Measurements from ENCODE around the gene BCR.

Gene BCR

DNA sequence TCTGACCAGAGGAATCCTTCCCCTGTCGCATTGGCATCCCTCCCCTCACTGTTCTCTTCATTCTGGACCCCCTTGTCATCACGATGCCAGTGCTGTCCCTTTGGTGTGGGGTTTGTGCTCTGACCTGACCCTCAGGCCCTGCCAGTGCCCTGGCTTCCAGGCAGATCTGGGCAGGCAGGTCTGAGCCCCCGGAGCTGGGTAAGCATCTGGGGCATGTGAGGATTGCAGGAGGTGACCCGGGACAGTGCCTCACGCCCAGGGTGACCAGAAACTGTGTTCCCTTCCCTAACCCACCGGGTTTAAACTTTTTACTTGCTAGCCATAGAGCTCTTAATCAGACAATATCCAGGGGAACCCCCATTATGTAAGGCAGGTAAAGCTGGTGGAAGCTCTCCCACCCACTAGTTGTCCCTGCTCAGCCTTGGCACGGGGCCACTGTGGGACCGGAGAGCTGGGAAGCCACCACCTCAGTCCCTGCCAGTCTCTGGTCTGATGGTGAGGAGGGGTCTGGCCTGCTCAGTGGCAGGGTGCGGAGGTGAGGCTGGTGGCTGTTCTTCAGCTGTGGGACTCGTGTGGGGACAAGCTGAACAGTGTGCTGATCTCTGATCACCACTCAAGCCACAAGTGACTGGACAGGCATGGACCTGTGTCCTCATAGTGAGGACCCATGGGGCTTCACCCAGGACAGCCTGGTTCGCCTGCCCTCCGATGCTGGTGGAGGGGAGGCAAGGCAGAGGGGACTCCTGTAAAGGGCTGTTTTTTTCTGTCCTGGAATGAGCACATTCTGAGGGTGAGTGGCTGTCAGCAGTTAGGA, 38.0 kb downstream of the BCR start:
- no peak for DNase-seq

DNA sequence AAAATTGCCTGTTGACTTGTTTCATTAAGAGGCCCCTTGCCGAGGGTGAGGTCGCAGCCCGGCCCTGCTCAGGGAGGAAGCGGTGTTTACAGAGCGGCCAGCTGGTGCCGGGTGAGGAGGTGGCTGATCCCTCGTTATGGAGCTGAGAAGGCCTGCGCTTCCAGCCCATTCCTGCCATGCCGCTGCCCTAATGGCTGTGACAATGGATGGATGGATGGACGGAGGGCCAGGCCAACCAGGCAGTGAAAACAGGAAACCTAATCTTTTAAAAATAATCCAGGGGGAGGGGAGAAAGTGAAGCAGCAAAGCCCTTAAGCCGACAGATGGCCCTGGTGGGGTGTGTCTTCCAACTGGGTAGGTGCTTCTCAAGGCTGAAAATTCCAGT, 38.5 kb downstream of the BCR start:
- no peak for DNase-seq

DNA sequence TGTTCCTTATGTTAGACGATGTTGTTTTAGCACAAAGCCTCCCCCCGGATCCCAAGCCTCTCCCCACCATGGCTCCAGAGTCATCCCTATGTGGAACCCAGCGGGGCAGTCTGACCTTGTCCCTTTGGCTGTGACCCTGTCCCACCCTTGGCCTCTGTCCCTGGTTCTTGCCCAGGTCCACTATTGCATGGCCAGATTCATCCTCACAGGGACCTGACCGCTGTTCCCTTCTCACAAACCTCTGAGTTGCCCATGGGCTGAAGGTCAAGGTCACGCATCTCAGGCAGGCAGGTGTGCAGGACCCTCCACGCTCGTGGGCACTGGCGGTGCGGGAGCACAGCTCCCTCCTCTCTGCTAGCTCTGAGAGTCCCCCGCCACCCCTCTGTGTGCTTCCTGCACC, 39.0 kb downstream of the BCR start:
- DNase-seq = no peak

DNA sequence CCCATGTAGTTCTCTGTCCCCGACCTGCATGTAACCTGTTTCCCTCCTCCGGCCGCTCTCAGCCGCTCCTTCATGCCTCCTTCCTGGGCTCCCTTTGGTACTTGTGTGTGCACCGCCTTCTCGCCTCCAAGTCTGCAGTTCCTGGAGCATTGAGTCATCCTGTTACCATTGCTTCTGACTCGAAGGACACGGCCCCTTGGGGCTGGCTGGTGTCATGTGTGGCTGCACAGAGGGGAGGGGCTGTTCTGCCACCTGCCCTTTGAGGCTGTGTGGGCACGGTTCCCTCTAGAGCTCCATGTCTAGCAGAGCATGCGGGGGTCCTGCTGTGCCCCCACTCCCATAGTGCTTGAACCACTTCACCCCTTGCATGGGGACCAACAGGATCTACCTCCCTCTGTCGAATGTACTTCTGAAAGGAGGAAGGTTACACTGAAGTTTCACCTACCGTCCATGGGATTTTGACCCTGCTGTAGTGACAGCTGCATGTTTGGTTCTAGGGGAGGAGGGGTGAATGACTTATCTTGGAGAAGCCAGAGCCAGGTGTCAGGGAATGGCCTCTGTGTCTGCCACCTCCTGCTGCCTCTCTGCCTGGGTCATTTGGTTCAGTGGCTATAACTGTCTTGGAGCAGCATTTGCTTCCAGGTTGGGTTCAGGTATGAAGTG, 39.6 kb downstream of the BCR start:
- DNase-seq = no peak

DNA sequence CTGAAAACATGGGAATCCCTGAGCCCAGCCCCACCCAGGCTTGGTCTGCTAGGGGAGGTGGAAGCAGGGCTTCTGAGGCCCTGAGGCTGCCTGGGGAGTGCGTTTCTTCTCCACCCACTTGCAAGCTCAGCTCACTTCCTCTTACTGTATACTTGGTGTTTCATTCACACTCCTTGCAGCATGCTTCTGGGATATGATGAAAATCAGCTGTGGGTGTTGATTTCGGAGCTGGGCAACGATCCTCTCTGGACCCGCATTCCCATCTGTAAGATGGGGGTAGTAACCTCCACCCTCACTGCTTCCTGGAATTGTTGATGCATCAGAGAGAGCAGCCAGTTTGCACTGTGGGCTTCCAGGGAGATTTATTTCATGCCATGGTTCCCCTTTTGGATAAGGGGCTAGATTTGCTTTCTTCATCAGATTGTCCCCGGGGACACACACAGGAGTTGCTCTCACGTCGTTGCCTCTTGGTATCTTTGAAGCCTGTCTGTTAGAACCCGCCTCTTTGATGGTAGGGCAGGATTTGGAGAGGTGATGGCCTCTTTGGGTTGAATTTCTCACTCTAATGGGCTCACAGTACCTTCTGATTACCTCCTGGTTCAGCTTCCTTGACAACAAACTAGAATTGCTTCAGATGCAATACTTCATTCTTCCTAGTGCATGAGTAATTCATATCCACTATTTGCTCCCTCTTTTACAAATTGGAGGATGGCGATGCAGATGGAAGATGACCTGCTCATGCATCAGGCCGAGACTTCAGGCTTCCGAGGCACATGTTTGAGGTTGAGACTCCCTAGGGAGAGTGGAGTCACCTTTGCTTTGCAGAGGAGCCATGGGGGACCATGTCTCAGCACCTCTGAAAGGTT, 40.4 kb downstream of the BCR start:
- no peak for DNase-seq

DNA sequence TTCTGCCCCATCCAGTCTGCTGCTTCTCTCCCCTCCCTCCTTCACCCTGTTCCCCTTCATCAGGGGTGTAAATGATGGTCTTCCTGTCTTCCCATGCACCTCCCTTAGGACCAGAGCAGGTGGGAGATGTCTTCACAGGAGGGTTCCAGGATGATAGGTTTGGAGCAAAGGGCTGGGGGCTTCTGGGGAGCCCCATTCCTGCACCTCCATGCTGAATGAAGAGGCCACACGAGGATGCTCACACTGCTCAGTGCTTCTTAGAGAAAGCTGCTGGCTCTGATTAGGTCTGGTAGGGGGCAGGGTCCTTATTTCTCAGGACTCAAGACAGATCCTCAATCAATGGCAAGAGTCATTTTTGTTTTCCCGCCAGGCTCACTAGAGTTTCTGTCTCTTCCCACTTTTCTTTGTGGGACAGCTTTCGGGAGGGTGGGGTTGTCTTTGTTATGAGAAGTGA, 41.1 kb downstream of the BCR start:
- DNase-seq = no peak

DNA sequence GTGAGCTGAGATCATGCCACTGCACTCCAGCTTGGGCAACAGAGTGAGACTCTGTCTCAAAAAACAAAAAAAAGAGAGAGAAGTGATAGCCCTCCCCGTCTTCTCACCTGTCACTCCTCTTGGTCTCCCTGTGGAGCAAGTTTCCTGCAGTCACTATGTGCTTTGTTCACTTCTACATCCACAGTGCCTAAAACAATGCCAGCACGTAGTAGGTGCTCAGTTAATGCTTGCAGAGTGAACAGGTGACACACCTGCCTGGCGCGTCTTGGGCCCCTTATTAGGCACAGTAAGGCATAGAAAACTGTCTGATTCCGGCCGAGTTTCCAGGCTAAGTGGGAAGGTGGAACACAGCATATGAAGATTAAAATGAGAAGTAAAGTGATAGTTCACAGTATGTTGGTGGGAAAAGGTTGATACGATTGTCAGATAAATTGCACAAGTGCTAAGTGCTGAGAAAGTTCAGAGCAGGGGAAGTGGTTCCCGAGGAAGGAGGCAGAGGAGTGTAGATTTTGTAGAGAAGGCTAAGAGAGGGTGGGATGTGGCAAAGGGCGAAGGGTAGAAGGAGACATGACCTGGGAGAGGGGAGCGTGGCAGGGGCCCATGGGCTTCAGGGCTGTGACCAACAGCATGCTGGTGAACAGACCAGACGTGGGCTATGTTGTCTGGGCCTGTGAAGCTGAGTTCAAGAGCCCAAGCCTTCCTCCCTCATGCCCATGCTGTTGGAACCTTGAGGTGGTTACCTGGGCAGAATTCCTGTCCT, 41.9 kb downstream of the BCR start:
- DNase-seq = no peak

DNA sequence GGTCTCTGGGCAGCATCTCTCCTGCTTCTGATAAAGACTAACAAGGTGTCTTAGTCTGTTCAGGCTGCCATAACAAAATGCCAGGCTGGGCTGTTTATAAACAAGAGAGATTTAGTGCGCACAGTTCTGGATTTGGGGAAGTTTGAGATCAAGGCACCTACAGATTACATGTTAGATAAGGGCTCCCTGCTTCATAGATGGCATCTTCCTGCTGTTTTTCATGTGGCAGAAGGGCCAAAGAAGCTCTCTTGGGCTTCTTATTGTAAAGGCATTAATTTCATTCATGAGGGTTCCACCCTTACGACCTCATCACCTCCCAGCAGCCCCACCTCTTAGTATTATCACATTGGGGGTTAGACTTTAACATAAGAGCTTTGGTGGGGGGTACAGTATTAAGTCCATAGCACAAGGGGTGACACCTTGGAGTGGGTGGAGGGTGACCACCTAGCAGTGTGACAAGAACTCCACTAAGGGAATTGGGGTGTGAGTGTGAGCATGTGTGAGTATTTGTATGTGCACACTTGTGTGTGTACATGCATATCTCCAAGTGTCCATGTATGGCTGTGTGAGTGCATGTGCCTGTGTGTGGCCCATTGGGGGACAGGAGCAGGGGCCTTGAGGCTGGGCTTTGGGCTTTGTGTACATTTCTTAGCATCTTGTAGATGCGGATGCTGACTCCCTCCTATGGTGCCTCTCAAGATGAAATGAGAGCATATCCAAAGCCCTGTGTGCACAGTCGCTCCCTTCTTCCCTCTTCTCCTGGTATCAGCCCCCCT, 42.7 kb downstream of the BCR start:
- DNase-seq = no peak

DNA sequence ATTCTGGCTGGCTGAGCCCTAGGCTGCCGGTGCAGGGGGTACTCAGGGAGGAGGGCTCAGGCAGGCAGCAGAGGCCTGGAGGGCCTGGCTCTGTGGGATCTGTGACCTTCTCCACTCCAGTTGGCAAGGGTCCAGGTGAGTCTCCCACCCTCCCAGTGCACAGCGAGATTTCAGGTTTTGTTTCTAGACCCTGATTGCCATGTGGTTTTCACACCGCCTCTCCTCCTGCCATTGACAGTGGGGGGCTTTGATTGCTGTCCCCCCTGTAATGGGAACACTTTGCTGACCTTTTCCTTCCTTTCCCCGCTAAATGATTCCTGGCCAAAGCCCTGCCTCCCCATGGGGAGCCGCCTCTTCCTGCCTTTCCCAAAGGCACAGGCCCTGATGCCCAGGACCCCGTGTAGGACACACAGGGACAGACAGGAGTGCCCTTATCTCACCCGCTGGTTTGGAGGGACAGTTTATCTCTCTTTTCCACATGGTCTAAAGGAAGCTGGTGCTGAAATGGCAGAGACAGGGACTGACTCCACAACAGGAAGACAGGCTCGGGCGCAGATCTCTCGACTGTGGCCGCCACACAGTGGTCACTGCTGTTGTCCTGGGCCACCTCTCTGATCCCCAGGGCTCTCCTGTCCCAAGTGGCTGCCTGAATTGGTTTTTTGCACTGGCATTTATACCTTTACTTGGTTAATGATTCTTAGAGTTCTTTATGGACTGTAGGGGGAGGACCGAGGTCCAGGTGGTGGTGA, 43.4 kb downstream of the BCR start:
- DNase-seq = no peak

DNA sequence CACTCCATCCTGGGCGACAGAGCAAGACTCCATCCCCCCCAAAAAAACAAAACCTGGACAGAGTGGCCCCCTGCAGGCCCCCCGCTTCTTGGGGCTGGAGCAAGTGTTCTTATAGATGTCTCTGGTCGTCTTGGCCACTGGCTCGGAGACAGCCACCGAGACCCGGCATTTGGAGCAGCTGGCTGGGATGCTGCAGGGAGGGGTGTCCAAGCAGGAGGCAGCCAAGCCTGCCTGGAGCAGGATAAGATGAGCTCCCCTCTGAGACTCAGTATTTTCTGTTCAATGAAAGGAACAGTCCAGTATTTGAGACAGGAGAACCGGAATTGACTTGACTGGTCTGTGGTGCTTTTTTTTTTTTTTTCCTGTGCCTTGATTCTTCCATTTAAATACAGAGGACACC, 44.5 kb downstream of the BCR start:
- DNase-seq = no peak

DNA sequence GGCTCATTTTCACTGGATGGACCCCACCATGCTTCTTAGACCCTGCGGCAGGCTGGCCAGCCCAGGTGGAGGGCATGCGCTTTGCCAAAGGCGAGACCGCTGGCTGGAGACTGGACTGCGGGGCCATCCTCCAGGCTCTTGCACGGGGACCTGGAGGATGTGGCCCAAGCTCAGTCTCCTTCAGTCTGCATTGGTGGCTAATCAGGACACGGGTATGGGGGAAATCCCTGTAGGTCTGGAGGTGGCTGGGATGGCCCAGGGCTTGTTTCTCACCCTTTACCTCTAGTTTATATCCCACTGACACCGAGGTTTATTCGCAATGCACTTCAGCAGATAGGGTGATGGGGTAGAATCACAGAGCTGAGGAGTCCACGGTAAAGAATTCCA, 45.0 kb downstream of the BCR start:
- DNase-seq = no peak

DNA sequence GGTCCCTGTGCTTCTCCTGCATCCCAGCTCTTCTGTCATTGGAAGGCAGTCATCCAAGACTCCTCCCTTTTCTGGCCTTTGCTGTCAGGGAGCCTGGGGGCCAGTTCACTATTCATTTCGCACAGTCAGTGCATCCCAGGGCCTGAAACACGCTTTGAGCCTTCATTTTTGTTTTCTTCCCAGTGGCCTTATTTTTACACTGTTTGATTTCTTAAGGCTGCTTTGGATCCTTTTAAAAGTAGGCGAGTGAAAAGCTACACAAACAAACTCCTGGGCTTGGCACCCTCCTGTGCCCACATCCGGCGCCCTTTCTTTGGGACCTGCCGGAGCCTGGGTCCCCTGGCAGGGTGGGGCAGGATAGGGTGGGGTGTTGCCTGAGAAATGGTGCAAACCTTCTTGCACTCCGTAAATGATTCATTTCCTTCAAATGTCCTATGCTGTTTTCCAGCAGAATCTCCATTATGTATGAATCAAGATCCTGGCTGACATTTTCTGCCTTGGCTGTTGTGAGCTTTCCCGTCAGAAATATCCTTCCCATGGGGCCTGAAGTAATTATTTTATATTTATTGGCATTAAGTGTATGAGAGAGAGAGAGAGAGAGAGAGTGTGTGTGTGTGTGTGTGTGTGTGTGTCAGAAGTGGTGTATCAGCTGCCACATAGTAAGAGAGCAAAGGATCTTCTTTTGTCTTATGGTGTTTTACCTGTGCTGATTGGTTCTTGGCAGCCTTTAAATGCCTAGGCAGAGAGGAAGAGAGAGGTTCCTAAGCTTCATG, 45.6 kb downstream of the BCR start:
- peak; percentile 21 for DNase-seq

DNA sequence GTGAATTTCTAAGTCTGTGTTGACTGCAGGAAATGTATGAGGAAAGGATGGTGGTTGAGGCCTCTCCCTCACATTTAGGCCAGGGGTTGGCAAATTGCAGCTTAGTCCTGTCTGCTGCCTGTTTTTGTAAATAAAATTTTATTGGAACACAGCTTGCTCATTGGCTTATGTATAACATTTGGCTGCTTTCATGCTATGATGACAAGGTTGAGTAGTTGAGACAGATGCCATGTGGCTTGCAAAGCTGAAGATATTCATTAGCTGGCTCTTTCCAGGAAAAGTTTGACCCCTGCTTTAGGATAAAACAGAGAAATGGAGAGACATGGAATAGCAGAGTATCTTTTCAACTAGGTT, 46.2 kb downstream of the BCR start:
- DNase-seq = no peak

DNA sequence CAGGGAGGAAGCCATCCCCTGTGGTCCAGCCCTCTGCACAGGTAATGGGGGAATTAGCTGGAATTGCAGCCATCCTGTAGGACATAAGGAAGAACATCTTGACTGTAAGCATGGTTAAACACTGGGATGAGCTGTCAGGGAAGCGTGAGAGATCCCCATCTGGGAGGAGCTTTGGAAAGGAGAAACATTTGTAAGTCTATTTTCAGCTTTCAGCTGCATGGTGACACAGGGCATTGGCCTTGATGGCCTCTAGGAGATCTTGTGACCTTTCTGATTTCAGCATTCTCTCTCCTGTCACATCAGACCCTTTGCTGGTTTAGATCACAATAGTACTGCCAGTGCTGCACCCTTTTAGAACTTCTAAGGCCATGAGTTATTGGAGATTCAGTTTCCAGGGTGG, 47.1 kb downstream of the BCR start:
- no peak for DNase-seq

DNA sequence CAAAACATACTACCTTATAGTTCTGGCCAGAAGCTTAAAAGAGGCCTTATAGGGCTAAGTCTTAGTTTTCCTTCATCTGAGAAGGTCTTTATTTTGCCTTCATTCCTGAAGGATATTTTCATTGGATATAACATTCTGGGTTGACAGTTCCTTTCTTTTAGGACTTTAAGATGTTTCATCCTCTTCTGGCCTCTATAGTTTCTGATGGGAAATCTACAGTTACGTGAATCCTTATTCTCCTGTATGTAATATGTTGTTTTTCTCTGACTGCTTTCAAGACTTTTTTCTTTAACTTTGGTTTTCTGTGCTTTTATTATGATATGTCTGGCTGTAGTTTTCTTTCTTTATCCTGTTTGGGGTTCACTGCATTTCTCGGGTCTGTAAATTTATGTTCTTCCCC, 48.2 kb downstream of the BCR start:
- no peak for DNase-seq

DNA sequence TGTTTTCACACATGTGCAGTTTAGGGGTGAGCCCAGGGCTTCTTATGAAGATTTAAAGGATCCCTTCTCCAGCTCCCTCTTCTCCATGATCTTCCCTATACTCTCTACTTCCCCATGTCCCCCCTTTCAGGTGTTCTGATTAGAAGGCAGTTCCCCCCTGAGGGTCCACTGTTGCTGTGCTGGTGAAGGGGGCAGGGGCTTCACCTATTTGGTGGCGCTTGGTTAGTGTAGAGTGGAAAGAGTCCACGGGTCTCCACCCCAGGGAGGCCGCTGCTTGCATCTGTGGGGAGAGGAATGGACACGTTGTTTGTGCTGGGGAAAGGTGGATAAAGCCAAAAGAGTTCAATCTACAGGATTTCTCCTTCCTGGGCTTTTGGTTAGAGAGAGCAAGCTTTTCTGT, 49.3 kb downstream of the BCR start:
- no peak for DNase-seq

DNA sequence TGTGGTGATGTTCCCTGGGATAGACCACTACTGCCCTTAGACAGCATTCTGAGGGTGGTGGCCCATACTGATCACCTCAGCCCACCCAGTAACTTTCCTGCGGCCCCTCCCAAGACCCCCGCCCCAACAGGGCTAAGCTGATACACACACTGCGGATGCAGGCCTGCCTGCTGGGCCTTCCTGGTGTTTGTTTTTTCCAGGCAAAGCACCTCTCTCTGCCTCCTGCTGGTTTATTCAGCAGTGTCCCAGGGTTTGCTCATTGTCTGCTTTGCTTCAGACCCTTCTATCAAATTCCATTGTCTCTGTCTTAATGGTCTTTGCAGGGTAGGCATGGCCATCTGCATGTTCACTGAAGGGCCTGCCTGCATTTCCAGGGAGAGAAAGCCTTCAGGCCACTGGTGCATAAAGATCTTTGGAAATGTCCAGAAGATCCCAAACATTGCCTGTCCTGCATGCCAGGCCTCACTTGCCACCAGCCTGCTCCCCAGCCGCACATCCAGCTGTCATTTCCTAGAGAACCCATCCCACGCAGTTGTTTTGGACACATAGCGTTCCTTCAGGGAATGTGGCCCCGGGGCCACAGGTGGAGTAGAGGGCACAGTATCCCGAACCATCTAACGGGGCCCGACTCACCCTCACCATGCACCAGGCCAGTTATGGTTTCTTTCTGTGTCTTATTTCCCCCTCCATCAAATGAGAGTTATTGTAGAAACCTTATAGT, 50.2 kb downstream of the BCR start:
- no peak for DNase-seq

DNA sequence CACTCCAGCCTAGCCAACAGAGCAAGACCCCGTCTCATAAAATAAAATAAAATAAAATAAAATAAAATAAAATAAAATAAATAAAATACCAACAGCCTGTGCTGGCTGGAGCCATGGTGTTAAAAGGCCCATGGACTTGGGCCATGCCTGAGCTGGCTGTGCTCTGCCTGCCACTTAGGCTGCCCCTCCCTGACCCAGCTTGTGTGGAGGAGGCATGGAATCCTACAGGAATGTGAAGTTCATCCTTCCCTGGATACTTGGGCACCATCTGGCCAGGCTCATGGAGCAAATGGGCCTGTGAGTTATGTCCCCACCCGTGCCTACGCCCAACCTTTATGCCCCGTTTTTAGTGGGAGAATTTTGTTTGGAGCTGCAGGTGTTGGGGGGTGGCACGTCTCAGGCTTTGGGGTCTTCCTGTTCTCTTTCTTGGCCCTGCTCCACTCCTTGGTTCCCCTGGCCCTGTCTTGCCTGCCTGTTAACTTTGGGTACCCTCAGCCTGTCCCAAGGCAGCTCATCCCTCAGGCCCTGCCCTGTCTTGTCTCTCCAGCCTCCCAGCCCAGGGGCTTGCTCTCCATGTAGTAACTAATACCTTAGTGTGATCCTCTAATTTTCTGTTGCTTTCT, 51.3 kb downstream of the BCR start:
- no peak for DNase-seq

DNA sequence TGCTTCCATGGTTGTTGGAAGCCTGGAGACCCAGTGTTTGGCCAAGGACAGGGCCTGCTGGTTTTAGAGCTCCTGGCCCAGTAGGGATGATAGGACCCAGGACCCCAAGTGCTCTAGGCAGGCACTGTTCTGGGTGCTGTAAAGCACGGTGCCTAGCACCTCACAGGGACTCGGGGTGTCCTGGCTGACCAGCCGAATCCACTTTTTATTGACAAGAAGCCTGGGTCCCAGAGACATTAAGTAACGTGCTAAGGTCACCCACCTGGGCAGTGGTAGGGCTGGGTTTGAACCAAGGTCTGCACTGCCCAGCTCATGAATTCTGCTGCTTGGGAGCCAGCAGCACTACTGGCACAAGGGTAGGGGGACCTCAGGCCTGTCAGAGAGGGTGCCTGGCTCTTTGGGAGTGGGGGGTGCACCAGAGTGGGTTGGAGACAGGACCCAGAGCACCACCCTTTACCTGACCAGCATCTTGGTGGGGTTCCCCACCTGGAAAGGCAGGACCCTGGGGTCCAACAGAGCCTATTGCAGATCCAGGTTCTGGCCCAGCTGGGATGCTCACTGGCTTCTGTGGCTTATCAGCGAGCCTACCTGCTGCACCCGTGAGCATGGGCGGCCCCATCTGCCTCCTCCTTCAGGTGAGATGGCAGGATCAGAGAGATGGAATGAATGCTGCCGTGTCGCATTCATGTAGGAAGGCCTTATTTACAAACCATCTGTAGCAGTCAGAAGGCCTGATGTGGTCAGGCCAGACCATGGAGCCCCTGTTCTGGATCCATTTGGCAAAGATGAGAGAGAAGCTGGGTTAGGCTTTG, 52.0 kb downstream of the BCR start:
- DNase-seq = no peak

Data from midbrain (tissue), 1 donor.